Activated T-cell treated with anti-CD3 and anti-CD28 coated beads, Interleukin-2, amount 50 U/mL, for 4 hours (primary cell): ENCODE data around the gene THBS2. TPM values are rescaled to one million over a fixed set of nuclear protein-coding genes. Genes with fewer than 3 reads are reported as not detected.
"Not testable (repeated sequence)": the region's sequence is repeated elsewhere in the genome, so short reads cannot be mapped to it uniquely, and the experiment has no call there.

ENCODE experiments used
- ATAC-seq, 2 donors: fragments of 200-7000 bp; cut with Tn5 transposase; one replicate each; pipeline ENCODE4 v1.10.0; 2021
- DNase-seq: peaks from one replicate; pipeline ENCODE4 v3.0.0-alpha.2; 2020
- H3K27me3 Mint-ChIP-seq: one replicate; pipeline ENCODE4 v1.8.0; 2021; ENCODE audit warnings: low read depth, mixed read lengths
- H3K36me3 Mint-ChIP-seq: one replicate; pipeline ENCODE4 v1.8.0; 2022; ENCODE audit warnings: mixed read lengths; ENCODE audit not compliant: insufficient read depth
- H3K4me1 Mint-ChIP-seq: one replicate; pipeline ENCODE4 v1.8.0; 2021; ENCODE audit warnings: low read depth, mixed read lengths
- H3K4me3 Mint-ChIP-seq: one replicate; pipeline ENCODE4 v1.8.0; 2021; ENCODE audit warnings: mild to moderate bottlenecking, moderate library complexity, mixed read lengths
- H3K9me3 Mint-ChIP-seq: one replicate; pipeline ENCODE4 v1.8.0; 2021; ENCODE audit warnings: mixed read lengths
- total RNA-seq, 3 donors: library from RNA; stranded (reverse); gene quantifications; one replicate each; pipeline ENCODE4 v1.2.1, GENCODE V29; 2021

THBS2 gene
- total RNA-seq, 3 donors from 2014 or later: 0.05 to 0.18 TPM; not detected in 1

DNA sequence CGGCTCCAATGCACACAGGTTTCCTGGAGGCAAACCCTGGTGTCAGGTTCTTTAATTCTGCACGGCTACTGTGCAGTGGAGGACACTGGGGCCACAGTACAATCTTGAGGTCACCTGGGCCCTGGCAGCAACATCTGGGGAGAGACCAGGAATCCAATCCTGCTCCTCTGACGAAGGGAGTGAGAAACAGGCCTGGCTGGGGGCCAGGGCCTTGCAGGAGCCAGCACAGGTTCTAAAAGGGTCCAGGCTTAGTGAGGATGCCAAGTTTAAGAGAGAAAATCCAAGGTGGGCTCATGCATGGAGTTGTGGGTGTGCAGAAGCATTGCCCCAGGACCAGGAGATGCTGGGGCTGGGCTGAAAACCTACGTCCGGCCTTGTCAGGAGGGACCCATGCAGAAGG is 12.6 kb upstream of the THBS2 start:
- Mint-ChIP-seq H3K4me3 (no peak overlapping the region), H3K4me1 (no peaks in the 10 kb centered on the region), H3K9me3 (no peaks in the 10 kb centered on the region), H3K27me3 (peaks cover under 1% of the 10 kb centered on the region), H3K36me3 (no peaks in the 10 kb centered on the region)
- ATAC-seq: no peak
- DNase-seq: no peak

DNA sequence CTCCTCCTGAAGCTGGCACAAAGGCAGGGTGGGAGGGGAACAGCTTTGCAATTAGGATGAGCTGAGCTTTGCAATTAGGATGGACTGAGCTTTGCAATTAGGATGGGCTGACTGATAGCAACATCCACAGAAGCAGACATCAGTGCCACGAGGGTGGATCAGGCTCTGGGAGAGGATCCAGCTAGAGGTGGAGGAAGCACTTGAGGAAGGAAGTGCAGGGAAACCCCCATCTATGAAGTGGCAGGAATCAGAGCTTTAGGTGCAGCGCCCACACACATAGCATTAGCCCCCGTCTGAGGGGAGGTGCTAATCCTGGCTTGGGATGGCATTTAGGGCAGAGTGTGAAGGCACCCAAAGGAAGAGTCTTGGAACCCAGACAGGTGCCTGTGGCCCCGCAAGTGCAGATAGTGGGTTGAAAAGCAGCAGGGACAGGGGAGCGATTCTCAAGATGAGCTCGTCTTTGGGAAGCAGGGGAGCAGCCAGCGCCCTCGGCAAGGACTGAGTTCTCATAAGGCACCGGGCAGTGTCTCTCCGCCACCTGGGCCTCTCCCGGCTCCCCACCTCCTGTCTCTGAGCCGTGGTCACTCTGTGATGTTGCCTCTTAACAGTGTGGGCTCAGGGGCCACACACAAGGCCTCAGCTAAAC is 12.0 kb upstream of the THBS2 start:
- no peak for ATAC-seq
- no peaks in the 10 kb centered on the region for H3K4me1 Mint-ChIP-seq

DNA sequence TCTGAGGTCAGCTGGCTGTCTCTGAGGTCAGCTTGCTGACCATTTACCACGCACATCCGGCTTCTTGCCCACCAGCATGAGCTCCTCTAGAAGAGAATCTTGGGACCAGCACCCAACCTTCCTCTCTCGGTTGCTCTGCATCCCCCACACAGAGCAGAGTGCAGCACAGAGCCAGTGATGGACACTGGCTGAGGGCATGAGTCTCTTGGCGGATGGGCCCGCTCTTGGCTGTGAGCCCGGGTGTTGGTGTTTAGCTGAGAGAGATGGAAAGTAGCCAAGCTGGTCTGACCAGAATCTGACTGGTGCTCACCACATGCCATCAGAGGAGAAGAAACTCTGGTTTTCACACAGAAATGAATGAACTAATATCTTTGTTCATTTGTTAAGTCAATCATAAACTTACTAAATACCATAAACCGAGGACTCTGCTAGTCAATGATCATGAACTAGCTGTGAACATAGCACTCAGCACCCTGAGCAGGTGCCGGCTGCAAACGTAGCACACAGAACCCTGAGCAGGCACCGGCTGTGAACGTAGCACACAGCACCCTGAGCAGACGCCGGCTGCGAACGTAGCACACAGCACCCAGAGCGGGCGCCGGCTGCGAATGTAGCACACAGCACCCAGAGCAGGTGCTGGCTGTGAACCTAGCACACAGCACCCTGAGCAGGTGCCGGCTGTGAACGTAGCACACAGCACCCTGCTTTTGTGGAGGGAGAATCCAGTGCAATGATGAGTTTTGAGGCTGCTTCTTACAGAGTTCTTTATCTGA is 10.4 kb upstream of the THBS2 start:
- H3K4me1 Mint-ChIP-seq: no peaks in the 10 kb centered on the region
- H3K27me3 Mint-ChIP-seq: peaks cover 7% of the 10 kb centered on the region
- no peaks in the 10 kb centered on the region for H3K9me3 Mint-ChIP-seq
- H3K36me3 Mint-ChIP-seq: no peaks in the 10 kb centered on the region
- ATAC-seq (no peak), DNase-seq (no peak)
- no peak overlapping the region for H3K4me3 Mint-ChIP-seq

More for the DNA sequence above, 12.0 kb upstream of the THBS2 start:
- DNase-seq: no peak
- Mint-ChIP-seq H3K9me3 (no peaks in the 10 kb centered on the region), H3K36me3 (no peaks in the 10 kb centered on the region), H3K4me3 (no peak overlapping the region), H3K27me3 (peaks cover 4% of the 10 kb centered on the region)

- ATAC-seq (no peak), DNase-seq (no peak)
- peaks cover 7% of the 10 kb centered on the region for H3K27me3 Mint-ChIP-seq
- no peaks in the 10 kb centered on the region for H3K4me1 Mint-ChIP-seq
- H3K4me3 Mint-ChIP-seq: no peak overlapping the region
- H3K9me3 Mint-ChIP-seq: no peaks in the 10 kb centered on the region
- no peaks in the 10 kb centered on the region for H3K36me3 Mint-ChIP-seq
Observed at GRCh38 chr6:169263374-169263773, 9.7 kb upstream of the THBS2 start.

GRCh38 chr6:169262602-169263001 is 9.0 kb upstream of the THBS2 start:
- H3K4me1 Mint-ChIP-seq, ATAC-seq, H3K9me3 Mint-ChIP-seq, H3K4me3 Mint-ChIP-seq, H3K36me3 Mint-ChIP-seq, H3K27me3 Mint-ChIP-seq, DNase-seq: not testable (repeated sequence)

GRCh38 chr6:169256518-169256917 is 2.9 kb upstream of the THBS2 start:
- ATAC-seq (no peak), DNase-seq (no peak)
- no peaks in the 10 kb centered on the region for H3K9me3 Mint-ChIP-seq
- H3K4me3 Mint-ChIP-seq: no peak overlapping the region
- no peaks in the 10 kb centered on the region for H3K36me3 Mint-ChIP-seq
- peaks cover 53% of the 10 kb centered on the region for H3K27me3 Mint-ChIP-seq
- peaks cover 16% of the 10 kb centered on the region for H3K4me1 Mint-ChIP-seq

DNA sequence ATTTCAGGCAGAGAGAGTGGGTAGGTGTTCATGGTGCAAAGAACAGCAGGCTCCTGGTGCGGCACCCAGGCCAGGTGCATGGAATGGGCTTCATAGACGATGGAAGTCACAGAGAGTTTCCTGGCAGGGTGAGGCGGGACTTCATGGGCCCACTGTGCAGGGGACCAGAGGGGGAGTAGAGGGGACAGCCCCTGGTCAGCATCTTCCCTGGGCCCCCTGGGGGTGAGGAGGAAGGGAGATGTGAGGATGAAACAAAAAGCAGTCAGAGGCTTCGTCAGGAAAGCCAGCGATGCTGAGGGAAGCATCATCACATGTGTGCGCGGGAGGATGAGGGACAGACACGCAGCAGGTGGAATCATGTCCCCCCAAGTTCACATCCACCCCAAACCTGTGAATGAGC is 2.4 kb upstream of the THBS2 start:
- DNase-seq (no peak), ATAC-seq (no peak)
- H3K27me3 Mint-ChIP-seq: peaks cover 54% of the 10 kb centered on the region
- H3K36me3 Mint-ChIP-seq: no peaks in the 10 kb centered on the region
- no peaks in the 10 kb centered on the region for H3K9me3 Mint-ChIP-seq
- peaks cover 16% of the 10 kb centered on the region for H3K4me1 Mint-ChIP-seq
- no peak overlapping the region for H3K4me3 Mint-ChIP-seq

DNA sequence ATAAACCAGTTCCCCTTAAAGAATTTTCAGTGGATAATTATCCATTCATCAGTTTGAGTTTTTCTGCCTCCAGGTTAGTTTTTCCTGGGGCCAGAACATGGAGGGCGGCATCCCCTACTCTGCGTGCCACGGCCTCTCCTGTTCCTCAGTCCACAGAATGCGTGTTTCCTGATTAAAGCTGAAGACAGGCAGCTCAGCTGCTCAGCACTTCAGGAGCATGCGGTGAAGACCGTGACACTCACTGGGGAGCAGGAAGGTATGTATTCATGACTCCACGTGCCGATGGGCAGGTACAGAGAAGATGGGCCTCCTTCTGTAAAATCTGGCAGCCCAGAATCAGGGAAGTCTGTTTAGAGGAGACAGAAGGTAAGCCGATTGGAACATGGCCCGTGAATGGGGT is 2.0 kb upstream of the THBS2 start:
- Mint-ChIP-seq H3K27me3 (peaks cover 56% of the 10 kb centered on the region), H3K4me1 (peaks cover 16% of the 10 kb centered on the region), H3K4me3 (no peak overlapping the region), H3K9me3 (no peaks in the 10 kb centered on the region), H3K36me3 (no peaks in the 10 kb centered on the region)
- ATAC-seq (no peak), DNase-seq (no peak)

GRCh38 chr6:169254456-169255316 is 1.0 kb upstream of the THBS2 start:
- ATAC-seq (no peak), DNase-seq (no peak)
- Mint-ChIP-seq H3K36me3 (no peaks in the 10 kb centered on the region), H3K27me3 (peaks cover 60% of the 10 kb centered on the region), H3K4me1 (peaks cover 16% of the 10 kb centered on the region), H3K9me3 (no peaks in the 10 kb centered on the region), H3K4me3 (no peak overlapping the region)

GRCh38 chr6:169252505-169253189 is 999 bp downstream of the THBS2 start:
- no peaks in the 10 kb centered on the region for H3K9me3 Mint-ChIP-seq
- H3K4me1 Mint-ChIP-seq: peaks cover 16% of the 10 kb centered on the region
- H3K27me3 Mint-ChIP-seq: peaks cover 62% of the 10 kb centered on the region
- H3K36me3 Mint-ChIP-seq: no peaks in the 10 kb centered on the region
- no peak for DNase-seq
- no peak overlapping the region for H3K4me3 Mint-ChIP-seq
- ATAC-seq: peak in 1 of 2 donors; percentile 42

GRCh38 chr6:169251822-169252504 is 1.7 kb downstream of the THBS2 start:
- peaks cover 62% of the 10 kb centered on the region for H3K27me3 Mint-ChIP-seq
- ATAC-seq: peak in 1 of 2 donors; percentile 29
- H3K4me1 Mint-ChIP-seq: peaks cover 16% of the 10 kb centered on the region

DNA sequence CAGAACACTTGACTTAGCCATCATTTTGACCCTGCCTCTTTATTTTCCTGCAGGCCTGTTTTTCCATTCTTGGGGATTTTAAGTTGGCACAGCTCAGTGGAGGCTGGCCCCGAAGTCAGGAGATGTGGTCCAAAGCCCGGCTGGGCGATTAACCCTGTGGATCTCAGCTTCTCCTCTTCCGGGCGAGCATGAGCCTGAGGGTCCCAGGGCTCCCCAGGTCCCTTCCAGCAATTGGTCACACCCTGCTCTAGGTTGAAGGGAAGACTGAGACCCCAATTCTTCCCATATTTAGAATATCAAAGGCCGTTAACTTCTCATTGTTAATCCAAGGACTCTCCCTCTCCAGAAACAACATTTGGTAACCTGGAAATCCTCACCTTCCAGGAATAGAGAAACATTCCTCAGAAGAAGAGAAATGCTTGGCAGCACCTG is 2.3 kb downstream of the THBS2 start:
- ATAC-seq (no peak), DNase-seq (no peak)
- Mint-ChIP-seq H3K4me1 (peaks cover 16% of the 10 kb centered on the region), H3K9me3 (no peaks in the 10 kb centered on the region), H3K27me3 (peaks cover 61% of the 10 kb centered on the region), H3K4me3 (no peak overlapping the region), H3K36me3 (no peaks in the 10 kb centered on the region)

More at GRCh38 chr6:169251822-169252504, 1.7 kb downstream of the THBS2 start:
- Mint-ChIP-seq H3K9me3 (no peaks in the 10 kb centered on the region), H3K4me3 (no peak overlapping the region), H3K36me3 (no peaks in the 10 kb centered on the region)
- DNase-seq: no peak

DNA sequence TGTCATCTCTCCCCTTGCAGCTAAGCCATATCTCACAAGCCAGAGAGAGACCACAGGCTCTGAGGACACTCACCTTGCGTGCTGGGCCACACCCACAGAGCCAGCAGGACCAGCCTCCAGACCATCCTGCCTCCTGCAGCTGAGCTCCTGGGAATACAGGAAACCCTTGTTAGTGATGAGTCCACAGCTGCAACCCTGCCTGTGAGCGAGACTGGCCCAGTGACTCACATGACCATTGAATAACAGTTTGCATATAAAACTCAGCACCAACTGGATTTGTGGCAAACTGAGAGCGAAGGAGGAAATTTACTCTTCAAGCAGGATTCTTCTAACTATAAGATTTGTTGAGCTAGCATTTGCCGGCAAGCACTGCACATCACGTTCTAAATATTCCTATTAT is 3.0 kb downstream of the THBS2 start:
- no peak for DNase-seq
- no peak overlapping the region for H3K4me3 Mint-ChIP-seq
- ATAC-seq: no peak
- peaks cover 55% of the 10 kb centered on the region for H3K27me3 Mint-ChIP-seq
- H3K36me3 Mint-ChIP-seq: no peaks in the 10 kb centered on the region
- no peaks in the 10 kb centered on the region for H3K9me3 Mint-ChIP-seq
- H3K4me1 Mint-ChIP-seq: peaks cover 16% of the 10 kb centered on the region
